ENCODE measurements around the gene KHK.

DNA sequence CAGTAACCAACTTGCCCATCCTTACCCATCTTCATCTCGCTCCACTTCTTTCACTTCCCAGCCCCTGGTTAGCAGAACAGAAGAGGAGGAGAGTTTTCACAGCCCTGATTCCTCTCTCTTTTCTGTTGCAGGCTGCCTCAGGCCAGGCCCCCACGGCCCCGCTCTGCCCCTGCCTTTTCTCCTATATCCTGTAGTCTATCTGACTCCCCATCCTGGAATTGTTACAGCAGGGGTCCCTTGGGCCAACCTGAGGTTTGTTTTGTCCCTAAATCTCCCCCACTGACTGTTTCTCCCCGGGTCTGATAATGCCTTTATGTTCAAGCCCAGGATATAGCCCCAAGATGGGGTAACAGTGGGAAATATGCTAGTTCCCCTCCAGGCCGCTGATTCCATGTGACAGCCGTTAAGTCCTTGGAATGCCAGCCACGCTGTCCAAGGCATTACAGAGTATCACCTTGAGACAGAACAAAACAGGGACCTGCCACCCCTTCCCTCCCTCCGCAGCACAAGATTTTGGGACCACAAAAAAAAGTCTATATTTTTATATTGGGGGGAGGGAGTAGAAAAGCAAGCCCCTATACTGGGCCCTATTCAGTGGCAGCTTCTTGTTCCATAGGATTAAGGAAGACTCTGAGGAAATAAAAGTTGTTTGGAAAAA is 16.5 kb upstream of the KHK start:
- TF ChIP-seq, protein P1, sequence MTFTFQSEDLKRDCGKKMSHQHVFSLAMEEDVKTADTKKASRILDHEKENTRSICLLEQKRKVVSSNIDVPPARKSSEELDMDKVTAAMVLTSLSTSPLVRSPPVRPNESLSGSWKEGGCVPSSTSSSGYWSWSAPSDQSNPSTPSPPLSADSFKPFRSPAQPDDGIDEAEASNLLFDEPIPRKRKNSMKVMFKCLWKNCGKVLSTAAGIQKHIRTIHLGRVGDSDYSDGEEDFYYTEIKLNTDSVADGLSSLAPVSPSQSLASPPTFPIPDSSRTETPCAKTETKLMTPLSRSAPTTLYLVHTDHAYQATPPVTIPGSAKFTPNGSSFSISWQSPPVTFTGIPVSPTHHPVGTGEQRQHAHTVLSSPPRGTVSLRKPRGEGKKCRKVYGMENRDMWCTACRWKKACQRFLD (tag by site-specific recombination; IDR thresholded peaks at IDR 0.05) = no peak
- TF ChIP-seq, protein P2, sequence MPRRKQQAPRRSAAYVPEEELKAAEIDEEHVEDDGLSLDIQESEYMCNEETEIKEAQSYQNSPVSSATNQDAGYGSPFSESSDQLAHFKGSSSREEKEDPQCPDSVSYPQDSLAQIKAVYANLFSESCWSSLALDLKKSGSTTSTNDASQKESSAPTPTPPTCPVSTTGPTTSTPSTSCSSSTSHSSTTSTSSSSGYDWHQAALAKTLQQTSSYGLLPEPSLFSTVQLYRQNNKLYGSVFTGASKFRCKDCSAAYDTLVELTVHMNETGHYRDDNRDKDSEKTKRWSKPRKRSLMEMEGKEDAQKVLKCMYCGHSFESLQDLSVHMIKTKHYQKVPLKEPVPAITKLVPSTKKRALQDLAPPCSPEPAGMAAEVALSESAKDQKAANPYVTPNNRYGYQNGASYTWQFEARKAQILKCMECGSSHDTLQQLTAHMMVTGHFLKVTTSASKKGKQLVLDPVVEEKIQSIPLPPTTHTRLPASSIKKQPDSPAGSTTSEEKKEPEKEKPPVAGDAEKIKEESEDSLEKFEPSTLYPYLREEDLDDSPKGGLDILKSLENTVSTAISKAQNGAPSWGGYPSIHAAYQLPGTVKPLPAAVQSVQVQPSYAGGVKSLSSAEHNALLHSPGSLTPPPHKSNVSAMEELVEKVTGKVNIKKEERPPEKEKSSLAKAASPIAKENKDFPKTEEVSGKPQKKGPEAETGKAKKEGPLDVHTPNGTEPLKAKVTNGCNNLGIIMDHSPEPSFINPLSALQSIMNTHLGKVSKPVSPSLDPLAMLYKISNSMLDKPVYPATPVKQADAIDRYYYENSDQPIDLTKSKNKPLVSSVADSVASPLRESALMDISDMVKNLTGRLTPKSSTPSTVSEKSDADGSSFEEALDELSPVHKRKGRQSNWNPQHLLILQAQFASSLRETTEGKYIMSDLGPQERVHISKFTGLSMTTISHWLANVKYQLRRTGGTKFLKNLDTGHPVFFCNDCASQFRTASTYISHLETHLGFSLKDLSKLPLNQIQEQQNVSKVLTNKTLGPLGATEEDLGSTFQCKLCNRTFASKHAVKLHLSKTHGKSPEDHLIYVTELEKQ (tag by site-specific recombination; IDR thresholded peaks at IDR 0.05; ENCODE audit: borderline replicate concordance) = no peak
- no peak for TF ChIP-seq ZNF350 (tag by site-specific recombination; IDR thresholded peaks at IDR 0.05)
